Adrenal gland (tissue), 12 donors: ENCODE data around the gene REC8. TPM values are rescaled to one million over a fixed set of nuclear protein-coding genes. Genes with fewer than 3 reads are reported as not detected.

ENCODE experiments used
- DNase-seq, 7 donors: peaks; one replicate each; pipeline ENCODE4 v3.0.0-alpha.2; 2019 to 2020
- H3K27ac ChIP-seq, 5 donors: fragments of 200-600 bp; sonication (generic) in 4 of 5; 1 replicate in 3 of 5; 2 replicates in 2 of 5; pipeline versions ENCODE4 v1.5.1 to v1.8.0; 2016 to 2020; ENCODE audit warnings: mild to moderate bottlenecking in 1 of 5
- H3K27me3 ChIP-seq: fragments of 200-600 bp; 2 replicates; pipeline ENCODE4 v1.8.0; 2021
- H3K36me3 ChIP-seq, 2 donors: fragments of 200-600 bp; replicated peaks in 1 of 2; 1 replicate in 1 of 2; 2 replicates in 1 of 2; pipeline versions ENCODE4 v1.5.1 to v1.8.0; 2018 to 2022
- H3K4me1 ChIP-seq, 2 donors: fragments of 200-600 bp; replicated peaks in 1 of 2; 1 replicate in 1 of 2; 2 replicates in 1 of 2; pipeline versions ENCODE4 v1.5.1 to v1.8.0; 2018 to 2021
- H3K4me3 ChIP-seq, 4 donors: fragments of 200-600 bp; sonication (generic) in 3 of 4; one replicate each; pipeline ENCODE4 v1.5.1; 2016 to 2018
- H3K9me3 ChIP-seq, 3 donors: fragments of 200-600 bp; sonication (generic) in 1 of 3; replicated peaks in 1 of 3; 1 replicate in 2 of 3; 2 replicates in 1 of 3; pipeline versions ENCODE4 v1.5.1 to v1.8.0; 2016 to 2021
- CTCF ChIP-seq, 6 experiments: fragments of 450-650 bp in 4 of 6; fragments of 200-600 bp in 2 of 6; sonication (generic) in 1 of 6; IDR thresholded peaks; 1 replicate in 5 of 6; 2 replicates in 1 of 6; pipeline versions ENCODE4 v1.5.1 to v1.8.0; 2016 to 2021; ENCODE audit warnings: antibody characterized with exemption in 6 of 6, mild to moderate bottlenecking in 2 of 6, moderate library complexity in 1 of 6
- POLR2A ChIP-seq, 2 donors: fragments of 450-650 bp; IDR thresholded peaks; one replicate each; pipeline ENCODE4 v1.6.1; 2017; ENCODE audit warnings: antibody characterized with exemption in 2 of 2, mild to moderate bottlenecking in 2 of 2, moderate library complexity in 1 of 2
- WGBS, 4 donors: extraction: QIAGEN DNeasy Blood & Tissue Kit in 2 of 4; methylation state at CpG; one replicate each; pipeline versions ENCODE4 v1.1.5 to v1.1.7; 2013 to 2017; 5-methylcytosine and 5-hydroxymethylcytosine counted together
- intact Hi-C, 2 donors: fragments of 100-400 bp; cut with DNase I; formaldehyde crosslinking; loops; one replicate each; pipeline versions ENCODE4 v1.14.1 to v1.15.0; 2022 to 2023
- polyA plus RNA-seq, 3 donors: library from polyadenylated mRNA; stranded (reverse); fragments of 200-250 nt in 2 of 3; fragments of 350-450 nt in 1 of 3; fragmentation: Illumina TruSeq in 1 of 3; extraction: RNeasy Lipid Tissue Mini Kit (QIAGEN cat#74804) in 1 of 3; gene quantifications; one replicate each; pipeline ENCODE4 v1.2.3, GENCODE V29; 2013 to 2014
- total RNA-seq, 9 donors: library from RNA; depleted of rRNA in 4 of 9; stranded (reverse); fragments of >200 nt in 4 of 9; fragments of 120-200 nt in 1 of 9; fragmentation: NEBNext Ultra II Directional in 1 of 9; extraction: Animal tissue kit (Norgen Biotek cat#: 25700) in 1 of 9; gene quantifications; one replicate each; pipeline versions ENCODE4 v1.1.0 to v1.2.4, GENCODE V29; 2013 to 2023
- donor health status: healthy with polysubstance abuse.
- donor health status: Bipolar disorder and iron deficiency.
- donor health status: DM: yes; HTN: yes; CAD: no.
- donor health status: DM: no; HTN: no; CAD: no.
- donor health status: DM: no; HTN: no; CAD: no.
- donor health status: DM: yes; HTN: yes; CAD: no.

Gene REC8
- total and polyA plus RNA-seq, 12 donors: 1.3 to 111 (median 11.4) TPM

GRCh38 chr14:24195186-24196070, 23.5 kb downstream of the REC8 start, which contains the start of gene TM9SF1:
TSS of gene TM9SF1 (minus strand) at chr14:24195441. CDS start at chr14:24195019, 422 bp downstream.
- intact Hi-C loops: no loop called here
- H3K27ac ChIP-seq: peak within 1 kb of the TSS; percentile 80 to 99 (median 96)
- H3K4me1 ChIP-seq: peaks cover 16 to 30% of the 10 kb centered on the region in 2 donors
- H3K9me3 ChIP-seq: no peaks in the 10 kb centered on the region
- H3K36me3 ChIP-seq: peaks cover 0 to 22% of the 10 kb centered on the region in 2 donors
- H3K27me3 ChIP-seq: no peaks in the 10 kb centered on the region
- DNase-seq: peak; percentile 86 to 93 (median 89)
- TF ChIP-seq POLR2A (IDR thresholded peaks at IDR 0.05): peak; percentile 65 to 82
- TF ChIP-seq CTCF (IDR thresholded peaks at IDR 0.05): no peak
- peak within 1 kb of the TSS; percentile 81 to 97 (median 84) for H3K4me3 ChIP-seq
- WGBS, 4 donors: 0 to 1% (median 0%) methylated on average over 2 to 89 of the region's 89 CpGs

- H3K36me3 ChIP-seq: peaks cover 0 to 19% of the 10 kb centered on the region in 2 donors
- DNase-seq: peak in 2 of 7 donors; percentile 37
- intact Hi-C loops: no loop called here
- TF ChIP-seq CTCF (IDR thresholded peaks at IDR 0.05) (no peak), POLR2A (IDR thresholded peaks at IDR 0.05) (no peak)
- H3K4me3 ChIP-seq: peak overlapping the region; percentile 81 to 97 (median 84)
- WGBS, 4 donors: 34 to 43% (median 35%) methylated on average over 27 to 33 of the region's 33 CpGs
- H3K27ac ChIP-seq: peak overlapping the region; percentile 80 to 99 (median 96)
- peaks cover 16 to 30% of the 10 kb centered on the region in 2 donors for H3K4me1 ChIP-seq
- no peaks in the 10 kb centered on the region for H3K9me3 ChIP-seq
- no peaks in the 10 kb centered on the region for H3K27me3 ChIP-seq
Observed at GRCh38 chr14:24196071-24197055, 24.5 kb downstream of the REC8 start.

- DNase-seq: no peak
- Histone ChIP-seq H3K36me3 (peaks cover 0 to 16% of the 10 kb centered on the region in 2 donors), H3K9me3 (no peaks in the 10 kb centered on the region), H3K27ac (no peak overlapping the region), H3K4me3 (no peak overlapping the region), H3K4me1 (peaks cover 16 to 30% of the 10 kb centered on the region in 2 donors), H3K27me3 (no peaks in the 10 kb centered on the region)
- no peak for TF ChIP-seq CTCF (IDR thresholded peaks at IDR 0.05)
- no peak for TF ChIP-seq POLR2A (IDR thresholded peaks at IDR 0.05)
- 94 to 96% (median 96%) methylated on average over 2 of the region's 2 CpGs for WGBS, 4 donors
- intact Hi-C loops: no loop called here
Observed at GRCh38 chr14:24197056-24197450, 25.2 kb downstream of the REC8 start.
